ENCODE data around the gene RGL3.

DNA sequence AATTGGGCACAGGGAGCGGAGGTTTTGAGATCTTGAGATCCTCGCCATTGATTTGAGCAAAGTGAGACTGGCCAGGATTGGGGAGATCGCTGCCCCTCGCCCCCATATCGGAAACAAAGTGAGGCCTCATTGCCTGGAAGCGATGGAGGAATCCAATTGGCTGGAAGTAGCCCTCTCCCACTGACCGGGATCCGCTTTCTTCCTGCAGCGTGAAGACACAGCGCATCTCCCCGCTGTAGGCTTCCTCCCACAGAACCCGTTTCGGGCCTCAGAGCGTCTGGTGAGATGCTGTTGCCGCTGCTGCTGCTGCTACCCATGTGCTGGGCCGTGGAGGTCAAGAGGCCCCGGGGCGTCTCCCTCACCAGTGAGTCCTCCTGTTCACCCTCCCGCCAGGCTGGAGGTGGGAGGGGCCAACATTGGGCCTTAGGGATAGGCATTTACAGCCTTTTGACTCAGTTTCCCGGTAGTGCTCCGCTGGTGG, 16.8 kb upstream of the RGL3 start:
- TF ChIP-seq, protein P1, sequence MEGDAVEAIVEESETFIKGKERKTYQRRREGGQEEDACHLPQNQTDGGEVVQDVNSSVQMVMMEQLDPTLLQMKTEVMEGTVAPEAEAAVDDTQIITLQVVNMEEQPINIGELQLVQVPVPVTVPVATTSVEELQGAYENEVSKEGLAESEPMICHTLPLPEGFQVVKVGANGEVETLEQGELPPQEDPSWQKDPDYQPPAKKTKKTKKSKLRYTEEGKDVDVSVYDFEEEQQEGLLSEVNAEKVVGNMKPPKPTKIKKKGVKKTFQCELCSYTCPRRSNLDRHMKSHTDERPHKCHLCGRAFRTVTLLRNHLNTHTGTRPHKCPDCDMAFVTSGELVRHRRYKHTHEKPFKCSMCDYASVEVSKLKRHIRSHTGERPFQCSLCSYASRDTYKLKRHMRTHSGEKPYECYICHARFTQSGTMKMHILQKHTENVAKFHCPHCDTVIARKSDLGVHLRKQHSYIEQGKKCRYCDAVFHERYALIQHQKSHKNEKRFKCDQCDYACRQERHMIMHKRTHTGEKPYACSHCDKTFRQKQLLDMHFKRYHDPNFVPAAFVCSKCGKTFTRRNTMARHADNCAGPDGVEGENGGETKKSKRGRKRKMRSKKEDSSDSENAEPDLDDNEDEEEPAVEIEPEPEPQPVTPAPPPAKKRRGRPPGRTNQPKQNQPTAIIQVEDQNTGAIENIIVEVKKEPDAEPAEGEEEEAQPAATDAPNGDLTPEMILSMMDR (IDR thresholded peaks at IDR 0.05): no peak
- no peak for TF ChIP-seq POLR2A (IDR thresholded peaks at IDR 0.05)

Data from prostate gland (tissue), 2 donors.